WTC11 (cell line): Measurements from ENCODE around the gene FOXL2NB. TPM values are rescaled to one million over a fixed set of nuclear protein-coding genes. Genes with fewer than 3 reads are reported as not detected.

Source experiments
- ATAC-seq: fragments of 200-7000 bp; cut with Tn5 transposase; 2 replicates; pipeline ENCODE4 v1.10.0; 2021; ENCODE audit warnings: mild to moderate bottlenecking, moderate library complexity
- CTCF ChIA-PET: fragments of 300-600 bp; sonication (Branson Sonifier 250); formaldehyde crosslinking; loops from one replicate; lab custom pipeline; 2021; ENCODE audit warnings: antibody characterized with exemption; lab: Charles Lee
- POLR2A ChIA-PET: fragments of 350-600 bp; sonication (Branson Sonifier 250); formaldehyde crosslinking; loops from one replicate; lab custom pipeline; 2021; ENCODE audit warnings: antibody characterized with exemption; lab: Charles Lee
- DNase-seq: peaks from one replicate; pipeline ENCODE4 v3.0.0; 2021; ENCODE audit warnings: low spot score
- H3K27ac Mint-ChIP-seq: 2 replicates; pipeline ENCODE4 v1.8.0; 2021; ENCODE audit warnings: mixed read lengths
- H3K27me3 Mint-ChIP-seq: 2 replicates; pipeline ENCODE4 v1.8.0; 2021; ENCODE audit warnings: low read depth, mild to moderate bottlenecking, moderate library complexity, mixed read lengths
- H3K36me3 Mint-ChIP-seq: 2 replicates; pipeline ENCODE4 v1.8.0; 2021; ENCODE audit warnings: mixed read lengths
- H3K4me1 Mint-ChIP-seq: 2 replicates; pipeline ENCODE4 v1.8.0; 2022; ENCODE audit warnings: mixed read lengths
- H3K4me3 Mint-ChIP-seq: 2 replicates; pipeline ENCODE4 v1.8.0; 2021; ENCODE audit warnings: mild to moderate bottlenecking, moderate library complexity, mixed read lengths
- H3K9me3 Mint-ChIP-seq: 2 replicates; pipeline ENCODE4 v1.8.0; 2021; ENCODE audit warnings: mixed read lengths
- ELF4 ChIP-seq: sonication (generic); formaldehyde crosslinking; IDR thresholded peaks from 2 replicates; pipeline ENCODE4 v1.8.1; 2022; ENCODE audit warnings: low read depth, mild to moderate bottlenecking, moderate library complexity, missing genetic modification reagents
- ESRRA ChIP-seq: sonication (generic); formaldehyde crosslinking; IDR thresholded peaks from 2 replicates; pipeline ENCODE4 v1.8.1; 2022; ENCODE audit warnings: mild to moderate bottlenecking, missing genetic modification reagents, borderline replicate concordance
- ETV6 ChIP-seq: sonication (generic); formaldehyde crosslinking; IDR thresholded peaks from 2 replicates; pipeline ENCODE4 v1.8.1; 2022; ENCODE audit warnings: mild to moderate bottlenecking, missing genetic modification reagents
- FOXJ3 ChIP-seq: sonication (generic); formaldehyde crosslinking; IDR thresholded peaks from 2 replicates; pipeline ENCODE4 v1.9.0; 2021; ENCODE audit warnings: missing genetic modification reagents, mild to moderate bottlenecking, borderline replicate concordance
- FOXP1 ChIP-seq: sonication (generic); formaldehyde crosslinking; IDR thresholded peaks from 2 replicates; pipeline ENCODE4 v1.8.0; 2022; ENCODE audit warnings: missing genetic modification reagents, mild to moderate bottlenecking, moderate library complexity, borderline replicate concordance
- IRF2 ChIP-seq: sonication (generic); formaldehyde crosslinking; IDR thresholded peaks from 2 replicates; pipeline ENCODE4 v1.8.0; 2022; ENCODE audit warnings: low read depth, missing genetic modification reagents, borderline replicate concordance
- NFYB ChIP-seq: sonication (generic); formaldehyde crosslinking; conservative IDR thresholded peaks from 2 replicates; pipeline ENCODE4 v1.8.0; 2022; ENCODE audit warnings: low read depth, missing genetic modification reagents
- NR1H2 ChIP-seq: sonication (generic); formaldehyde crosslinking; IDR thresholded peaks from 2 replicates; pipeline ENCODE4 v1.9.0; 2021; ENCODE audit warnings: mild to moderate bottlenecking, moderate library complexity, missing genetic modification reagents
- RELA ChIP-seq: sonication (generic); formaldehyde crosslinking; IDR thresholded peaks from 2 replicates; pipeline ENCODE4 v1.8.1; 2022; ENCODE audit warnings: missing genetic modification reagents, mild to moderate bottlenecking, borderline replicate concordance
- RORB ChIP-seq: fragments of 250-450 bp; sonication (Bioruptor Pico); IDR thresholded peaks from 2 replicates; pipeline ENCODE4 v1.9.0; 2021; ENCODE audit warnings: mild to moderate bottlenecking
- TCF7 ChIP-seq: sonication (generic); formaldehyde crosslinking; IDR thresholded peaks from 2 replicates; pipeline ENCODE4 v1.8.0; 2022; ENCODE audit warnings: mild to moderate bottlenecking, low read depth, missing genetic modification reagents, moderate library complexity
- TEAD1 ChIP-seq: sonication (generic); formaldehyde crosslinking; IDR thresholded peaks from 2 replicates; pipeline ENCODE4 v1.8.0; 2022; ENCODE audit warnings: mild to moderate bottlenecking, missing genetic modification reagents
- TEAD4 ChIP-seq: sonication (generic); formaldehyde crosslinking; IDR thresholded peaks from 2 replicates; pipeline ENCODE4 v1.8.0; 2022; ENCODE audit warnings: mild to moderate bottlenecking, missing genetic modification reagents
- TP53 ChIP-seq: sonication (generic); formaldehyde crosslinking; IDR thresholded peaks from 2 replicates; pipeline ENCODE4 v1.8.1; 2023; ENCODE audit warnings: mild to moderate bottlenecking, missing genetic modification reagents
- ZNF219 ChIP-seq: sonication (generic); formaldehyde crosslinking; IDR thresholded peaks from 2 replicates; pipeline ENCODE4 v1.8.0; 2023; ENCODE audit warnings: missing genetic modification reagents, mild to moderate bottlenecking, borderline replicate concordance
- ZNF232 ChIP-seq: sonication (generic); formaldehyde crosslinking; IDR thresholded peaks from 2 replicates; pipeline ENCODE4 v1.8.0; 2022; ENCODE audit warnings: mild to moderate bottlenecking, missing genetic modification reagents
- ZNF396 ChIP-seq: fragments of 250-450 bp; sonication (Bioruptor Pico); IDR thresholded peaks from 2 replicates; pipeline ENCODE4 v1.8.0; 2021; ENCODE audit warnings: mild to moderate bottlenecking, moderate library complexity, borderline replicate concordance
- ZNF416 ChIP-seq: fragments of 250-450 bp; sonication (Bioruptor Pico); IDR thresholded peaks from 2 replicates; pipeline ENCODE4 v1.9.0; 2021; ENCODE audit warnings: mild to moderate bottlenecking, inconsistent platforms
- total RNA-seq: library from RNA; stranded (reverse); gene quantifications from 3 replicates; pipeline ENCODE4 v1.2.3, GENCODE V29; 2021
- TF ChIP-seq, protein P1 (sequence below): sonication (generic); formaldehyde crosslinking; IDR thresholded peaks from 2 replicates; pipeline ENCODE4 v1.8.0; 2022; ENCODE audit warnings: mild to moderate bottlenecking, missing genetic modification reagents
- TF ChIP-seq, protein P2 (sequence below): sonication (generic); formaldehyde crosslinking; IDR thresholded peaks from 2 replicates; pipeline ENCODE4 v1.8.1; 2023; ENCODE audit warnings: mild to moderate bottlenecking, moderate library complexity, missing genetic modification reagents
- TF ChIP-seq, protein P3 (sequence below): sonication (generic); formaldehyde crosslinking; IDR thresholded peaks from 2 replicates; pipeline ENCODE4 v1.8.0; 2023; ENCODE audit warnings: mild to moderate bottlenecking, missing genetic modification reagents
- TF ChIP-seq, protein P4 (sequence below): sonication (generic); formaldehyde crosslinking; IDR thresholded peaks from 2 replicates; pipeline ENCODE4 v1.8.1; 2023; ENCODE audit warnings: mild to moderate bottlenecking, missing genetic modification reagents, moderate library complexity

FOXL2NB gene
- total RNA-seq, 1 experiment from 2014 or later = 5.1 TPM

DNA sequence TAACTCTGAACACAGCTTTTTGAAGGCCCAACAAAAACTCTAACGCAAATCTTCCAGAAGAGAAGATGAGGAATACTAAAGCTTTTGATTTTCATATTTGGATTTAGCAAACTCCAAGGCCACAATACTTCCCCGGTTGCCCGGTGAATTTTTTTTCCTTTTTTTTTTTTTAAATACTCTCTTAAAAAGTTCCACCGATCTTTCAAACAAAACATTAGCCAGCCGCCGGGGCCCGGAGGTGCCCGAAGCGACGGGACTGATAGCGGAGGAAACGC, 2.4 kb upstream of the FOXL2NB start:
- no peak for TF ChIP-seq FOXJ3 (CRISPR knock-in tag)
- TF ChIP-seq, protein P1, sequence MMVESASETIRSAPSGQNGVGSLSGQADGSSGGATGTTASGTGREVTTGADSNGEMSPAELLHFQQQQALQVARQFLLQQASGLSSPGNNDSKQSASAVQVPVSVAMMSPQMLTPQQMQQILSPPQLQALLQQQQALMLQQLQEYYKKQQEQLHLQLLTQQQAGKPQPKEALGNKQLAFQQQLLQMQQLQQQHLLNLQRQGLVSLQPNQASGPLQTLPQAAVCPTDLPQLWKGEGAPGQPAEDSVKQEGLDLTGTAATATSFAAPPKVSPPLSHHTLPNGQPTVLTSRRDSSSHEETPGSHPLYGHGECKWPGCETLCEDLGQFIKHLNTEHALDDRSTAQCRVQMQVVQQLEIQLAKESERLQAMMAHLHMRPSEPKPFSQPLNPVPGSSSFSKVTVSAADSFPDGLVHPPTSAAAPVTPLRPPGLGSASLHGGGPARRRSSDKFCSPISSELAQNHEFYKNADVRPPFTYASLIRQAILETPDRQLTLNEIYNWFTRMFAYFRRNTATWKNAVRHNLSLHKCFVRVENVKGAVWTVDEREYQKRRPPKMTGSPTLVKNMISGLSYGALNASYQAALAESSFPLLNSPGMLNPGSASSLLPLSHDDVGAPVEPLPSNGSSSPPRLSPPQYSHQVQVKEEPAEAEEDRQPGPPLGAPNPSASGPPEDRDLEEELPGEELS (CRISPR knock-in tag) = no peak
- TF ChIP-seq TCF7 (CRISPR knock-in tag) = no peak
- TF ChIP-seq, all 79 proteins: peak for 0
- DNase-seq (no peak), ATAC-seq (no peak)
- H3K36me3 Mint-ChIP-seq = no peaks in the 10 kb centered on the region; the same call in 1 of the 2 replicates
- ChIA-PET POLR2A (no interaction called here), CTCF (interaction anchor here (0.7 to 9.6 kb wide), 4 partner anchors 6 to 217 kb away, joined by 5 to 158 read pairs (median 8); no protein-coding TSS in a partner anchor)
- H3K27me3 Mint-ChIP-seq = peaks cover 98% of the 10 kb centered on the region
- peak overlapping the region; percentile 80 for H3K4me3 Mint-ChIP-seq
- no peaks in the 10 kb centered on the region for H3K9me3 Mint-ChIP-seq
- no peak overlapping the region for H3K27ac Mint-ChIP-seq
- H3K4me1 Mint-ChIP-seq = peaks cover 55% of the 10 kb centered on the region

DNA sequence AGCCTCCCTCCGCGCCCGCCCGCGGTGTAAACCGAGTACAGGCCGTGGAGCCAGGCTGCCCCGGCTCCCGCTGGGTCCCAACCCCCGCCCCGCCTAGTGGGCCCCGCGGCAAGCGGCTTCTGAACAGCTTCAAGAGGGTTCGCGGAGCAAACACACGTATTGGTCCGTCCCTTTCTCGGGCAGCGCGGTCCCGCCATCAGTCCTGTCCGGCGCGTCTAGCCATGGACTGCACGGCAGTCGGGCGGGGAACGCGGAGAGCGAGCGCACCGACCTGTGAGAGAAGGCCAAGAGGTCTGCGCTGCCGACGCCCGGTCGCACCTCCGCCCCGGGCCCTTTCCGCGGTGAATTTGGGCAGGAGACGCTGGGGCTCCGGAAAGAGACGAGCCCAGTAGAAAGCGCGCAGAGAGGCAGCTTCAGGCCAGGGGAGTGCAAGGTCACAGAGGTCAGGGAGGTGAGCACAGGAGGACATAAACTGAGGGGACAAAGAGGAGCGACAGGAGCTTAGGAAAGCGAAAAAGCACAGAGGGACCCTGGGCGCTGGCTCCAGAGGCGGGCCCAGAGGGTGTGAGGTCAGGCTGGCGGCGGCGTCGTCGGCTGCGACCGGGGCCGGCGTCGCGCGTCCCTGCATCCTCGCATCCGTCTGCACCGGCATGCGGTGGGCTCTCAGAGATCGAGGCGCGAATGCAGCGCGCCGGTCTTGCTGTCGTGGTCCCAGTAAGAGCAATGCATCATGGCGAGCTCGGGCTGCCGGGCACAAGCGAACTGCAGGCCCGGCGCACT, 1.9 kb upstream of the FOXL2NB start:
- peak; percentile 1 for ATAC-seq
- peak; percentile 68 for DNase-seq
- H3K4me1 Mint-ChIP-seq = peaks cover 55% of the 10 kb centered on the region
- no peaks in the 10 kb centered on the region for H3K9me3 Mint-ChIP-seq
- no peak overlapping the region for H3K27ac Mint-ChIP-seq
- POLR2A ChIA-PET = no interaction called here
- H3K36me3 Mint-ChIP-seq = no peaks in the 10 kb centered on the region; the same call in 1 of the 2 replicates
- H3K4me3 Mint-ChIP-seq = peak overlapping the region; percentile 80
- CTCF ChIA-PET = interaction anchor here (1.3 to 9.6 kb wide), 4 partner anchors 6 to 29 kb away, joined by 5 to 158 read pairs (median 8); no protein-coding TSS in a partner anchor
- peaks cover 98% of the 10 kb centered on the region for H3K27me3 Mint-ChIP-seq
- TF ChIP-seq, protein P1 (CRISPR knock-in tag) = peak; percentile 98
- TF ChIP-seq TP53 (CRISPR knock-in tag) = peak; percentile 81
- peak; percentile 88 for TF ChIP-seq ETV6 (CRISPR knock-in tag)
- TF ChIP-seq FOXJ3 (CRISPR knock-in tag) = no peak
- TF ChIP-seq, protein P2, sequence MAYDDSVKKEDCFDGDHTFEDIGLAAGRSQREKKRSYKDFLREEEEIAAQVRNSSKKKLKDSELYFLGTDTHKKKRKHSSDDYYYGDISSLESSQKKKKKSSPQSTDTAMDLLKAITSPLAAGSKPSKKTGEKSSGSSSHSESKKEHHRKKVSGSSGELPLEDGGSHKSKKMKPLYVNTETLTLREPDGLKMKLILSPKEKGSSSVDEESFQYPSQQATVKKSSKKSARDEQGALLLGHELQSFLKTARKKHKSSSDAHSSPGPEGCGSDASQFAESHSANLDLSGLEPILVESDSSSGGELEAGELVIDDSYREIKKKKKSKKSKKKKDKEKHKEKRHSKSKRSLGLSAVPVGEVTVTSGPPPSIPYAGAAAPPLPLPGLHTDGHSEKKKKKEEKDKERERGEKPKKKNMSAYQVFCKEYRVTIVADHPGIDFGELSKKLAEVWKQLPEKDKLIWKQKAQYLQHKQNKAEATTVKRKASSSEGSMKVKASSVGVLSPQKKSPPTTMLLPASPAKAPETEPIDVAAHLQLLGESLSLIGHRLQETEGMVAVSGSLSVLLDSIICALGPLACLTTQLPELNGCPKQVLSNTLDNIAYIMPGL (CRISPR knock-in tag) = 0 out of 2 replicates have a peak, but pooled peaks have one; percentile 7
- peak; percentile 61; the same call in 1 of the 2 replicates for TF ChIP-seq NR1H2 (CRISPR knock-in tag)
- no peak for TF ChIP-seq ZNF396
- TF ChIP-seq ESRRA (CRISPR knock-in tag) = peak; percentile 91; the same call in 1 of the 2 replicates
- TF ChIP-seq ZNF232 (CRISPR knock-in tag) = peak; percentile 82
- TF ChIP-seq ZNF219 = peak; percentile 92
- TF ChIP-seq, protein P3, sequence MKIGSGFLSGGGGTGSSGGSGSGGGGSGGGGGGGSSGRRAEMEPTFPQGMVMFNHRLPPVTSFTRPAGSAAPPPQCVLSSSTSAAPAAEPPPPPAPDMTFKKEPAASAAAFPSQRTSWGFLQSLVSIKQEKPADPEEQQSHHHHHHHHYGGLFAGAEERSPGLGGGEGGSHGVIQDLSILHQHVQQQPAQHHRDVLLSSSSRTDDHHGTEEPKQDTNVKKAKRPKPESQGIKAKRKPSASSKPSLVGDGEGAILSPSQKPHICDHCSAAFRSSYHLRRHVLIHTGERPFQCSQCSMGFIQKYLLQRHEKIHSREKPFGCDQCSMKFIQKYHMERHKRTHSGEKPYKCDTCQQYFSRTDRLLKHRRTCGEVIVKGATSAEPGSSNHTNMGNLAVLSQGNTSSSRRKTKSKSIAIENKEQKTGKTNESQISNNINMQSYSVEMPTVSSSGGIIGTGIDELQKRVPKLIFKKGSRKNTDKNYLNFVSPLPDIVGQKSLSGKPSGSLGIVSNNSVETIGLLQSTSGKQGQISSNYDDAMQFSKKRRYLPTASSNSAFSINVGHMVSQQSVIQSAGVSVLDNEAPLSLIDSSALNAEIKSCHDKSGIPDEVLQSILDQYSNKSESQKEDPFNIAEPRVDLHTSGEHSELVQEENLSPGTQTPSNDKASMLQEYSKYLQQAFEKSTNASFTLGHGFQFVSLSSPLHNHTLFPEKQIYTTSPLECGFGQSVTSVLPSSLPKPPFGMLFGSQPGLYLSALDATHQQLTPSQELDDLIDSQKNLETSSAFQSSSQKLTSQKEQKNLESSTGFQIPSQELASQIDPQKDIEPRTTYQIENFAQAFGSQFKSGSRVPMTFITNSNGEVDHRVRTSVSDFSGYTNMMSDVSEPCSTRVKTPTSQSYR = peak; percentile 87; the same call in 1 of the 2 replicates
- TF ChIP-seq ZNF416 (CRISPR knock-in tag) = no peak
- peak; percentile 91 for TF ChIP-seq TEAD1 (CRISPR knock-in tag)
- no peak for TF ChIP-seq ELF4
- TF ChIP-seq, protein P4, sequence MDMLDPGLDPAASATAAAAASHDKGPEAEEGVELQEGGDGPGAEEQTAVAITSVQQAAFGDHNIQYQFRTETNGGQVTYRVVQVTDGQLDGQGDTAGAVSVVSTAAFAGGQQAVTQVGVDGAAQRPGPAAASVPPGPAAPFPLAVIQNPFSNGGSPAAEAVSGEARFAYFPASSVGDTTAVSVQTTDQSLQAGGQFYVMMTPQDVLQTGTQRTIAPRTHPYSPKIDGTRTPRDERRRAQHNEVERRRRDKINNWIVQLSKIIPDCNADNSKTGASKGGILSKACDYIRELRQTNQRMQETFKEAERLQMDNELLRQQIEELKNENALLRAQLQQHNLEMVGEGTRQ = no peak
- TF ChIP-seq RELA (CRISPR knock-in tag) = peak; percentile 77; the same call in 1 of the 2 replicates
- peak; percentile 29; the same call in 1 of the 2 replicates for TF ChIP-seq NFYB (CRISPR knock-in tag)
- TF ChIP-seq RORB (CRISPR knock-in tag) = no peak
- no peak for TF ChIP-seq IRF2 (CRISPR knock-in tag)
- peak; percentile 89 for TF ChIP-seq FOXP1
- peak; percentile 94 for TF ChIP-seq TEAD4 (CRISPR knock-in tag)
